HG03460 (cell line): ENCODE data around the gene ZNF469.
"Not testable (repeated sequence)": the region's sequence is repeated elsewhere in the genome, so short reads cannot be mapped to it uniquely, and the experiment has no call there.

ENCODE experiments used
- ATAC-seq: cut with Tn5 transposase; IDR thresholded peaks from one replicate; pipeline ENCODE4 v1.9.1; 2021; ENCODE audit not compliant: unreplicated experiment

Gene ZNF469

DNA sequence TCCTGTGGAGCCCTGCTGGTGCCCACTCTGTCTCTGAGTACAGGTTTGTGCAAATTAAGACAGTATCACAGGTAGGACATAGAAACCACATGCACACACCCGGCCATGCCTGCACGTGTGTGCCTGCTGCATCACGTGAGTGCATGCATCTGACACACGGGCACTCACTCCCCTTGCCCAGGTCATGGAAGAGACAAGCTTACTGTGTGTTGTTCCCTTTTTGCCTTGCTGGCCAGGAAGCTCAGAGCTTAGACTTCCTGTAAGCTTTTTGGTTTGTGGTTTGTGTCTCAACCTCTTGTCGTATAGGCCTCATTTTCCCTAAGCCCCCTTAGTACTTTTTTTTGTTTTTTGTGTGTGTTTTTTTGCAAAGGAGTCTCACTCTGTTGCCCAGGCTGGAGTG is 25.0 kb downstream of the ZNF469 start:
- ATAC-seq = no peak

DNA sequence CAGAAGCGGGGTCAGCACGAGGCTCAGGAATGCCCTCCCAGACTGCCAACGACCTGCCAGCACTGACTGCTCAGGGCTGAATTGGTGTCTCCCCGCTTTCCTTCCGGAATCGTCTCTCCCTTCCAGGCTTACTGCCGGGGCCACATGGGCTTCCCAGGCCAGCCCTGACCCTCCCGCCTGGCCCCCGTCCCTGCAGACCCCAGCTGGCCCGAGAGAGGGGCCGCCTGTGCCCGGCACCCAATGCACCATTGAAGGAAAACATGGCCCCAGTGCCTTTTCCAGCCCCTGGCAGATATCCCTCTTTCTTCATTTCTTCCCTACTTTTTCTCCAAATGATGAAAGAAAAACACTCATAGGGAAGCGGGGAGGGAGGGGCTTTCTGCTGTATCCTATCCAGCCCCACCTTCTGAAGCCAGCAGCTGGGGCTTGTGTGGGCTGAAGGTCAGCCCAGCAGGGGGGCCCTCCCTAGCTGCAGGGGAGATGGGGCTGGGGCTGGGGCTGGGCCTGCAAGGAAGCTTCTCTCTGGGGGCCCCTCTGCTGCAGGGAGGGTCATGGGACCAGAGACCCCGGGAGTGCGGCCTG is 25.9 kb downstream of the ZNF469 start:
- no peak for ATAC-seq

DNA sequence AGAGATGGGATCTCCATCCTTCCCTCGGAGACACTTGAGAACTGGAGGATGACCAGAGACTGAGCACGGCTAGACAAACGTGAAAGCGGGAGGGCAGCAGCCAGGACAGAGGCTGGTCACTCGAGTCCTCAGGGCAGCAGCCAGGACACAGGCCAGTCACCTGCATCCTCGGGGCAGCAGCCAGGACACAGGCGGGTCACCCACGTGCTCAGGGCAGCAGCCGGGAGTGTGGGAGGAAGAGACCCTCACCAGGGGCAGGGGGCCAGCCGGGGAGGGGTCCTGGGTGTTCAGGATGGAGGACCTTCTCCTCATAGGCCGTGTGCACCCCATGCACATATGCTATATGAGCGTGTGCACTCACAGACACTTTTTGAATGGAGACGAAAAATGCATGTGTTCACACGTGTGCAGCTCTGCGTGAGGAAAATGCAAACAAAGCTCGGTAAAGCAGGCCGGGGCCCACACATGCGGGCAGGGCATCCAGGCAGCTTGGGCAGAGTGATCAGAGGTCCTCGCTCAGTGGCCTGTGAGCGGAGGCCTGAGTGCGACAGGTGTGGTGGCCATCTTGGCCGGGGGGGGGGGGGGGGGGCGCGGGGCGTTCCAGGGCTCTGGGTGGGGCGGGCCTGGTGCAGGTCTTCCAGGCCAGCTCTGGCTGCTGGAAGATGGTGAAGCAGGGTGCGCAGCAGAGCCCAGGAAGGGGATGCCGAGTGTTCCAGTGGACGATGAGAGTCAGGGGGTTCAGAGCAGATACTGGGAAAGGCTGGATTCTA is 26.7 kb downstream of the ZNF469 start:
- ATAC-seq = no peak

DNA sequence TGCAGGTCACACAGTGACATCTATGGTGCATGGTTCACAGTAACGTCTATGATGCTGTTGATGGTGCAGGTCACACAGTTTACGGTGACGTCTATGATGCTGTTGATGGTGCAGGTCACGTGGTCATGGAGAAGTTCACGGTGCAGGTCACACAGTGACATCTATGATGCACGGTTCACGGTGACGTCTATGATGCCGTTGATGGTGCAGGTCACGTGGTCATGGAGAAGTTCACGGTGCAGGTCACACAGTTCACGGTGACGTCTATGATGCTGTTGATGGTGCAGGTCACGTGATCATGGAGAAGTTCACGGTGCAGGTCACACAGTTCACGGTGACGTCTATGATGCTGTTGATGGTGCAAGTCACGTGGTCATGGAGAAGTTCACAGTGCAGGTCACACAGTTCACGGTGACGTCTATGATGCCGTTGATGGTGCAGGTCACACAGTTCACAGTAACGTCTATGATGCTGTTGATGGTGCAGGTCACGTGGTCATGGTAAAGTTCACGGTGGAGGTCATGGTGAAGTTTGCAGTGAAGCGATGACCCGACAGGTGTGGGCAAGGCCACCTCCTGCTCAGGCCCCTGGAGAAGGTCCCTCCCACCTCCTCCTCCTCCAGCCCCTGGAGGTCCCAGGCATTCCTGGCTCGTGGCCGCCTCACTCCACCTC is 27.7 kb downstream of the ZNF469 start:
- not testable (repeated sequence) for ATAC-seq

DNA sequence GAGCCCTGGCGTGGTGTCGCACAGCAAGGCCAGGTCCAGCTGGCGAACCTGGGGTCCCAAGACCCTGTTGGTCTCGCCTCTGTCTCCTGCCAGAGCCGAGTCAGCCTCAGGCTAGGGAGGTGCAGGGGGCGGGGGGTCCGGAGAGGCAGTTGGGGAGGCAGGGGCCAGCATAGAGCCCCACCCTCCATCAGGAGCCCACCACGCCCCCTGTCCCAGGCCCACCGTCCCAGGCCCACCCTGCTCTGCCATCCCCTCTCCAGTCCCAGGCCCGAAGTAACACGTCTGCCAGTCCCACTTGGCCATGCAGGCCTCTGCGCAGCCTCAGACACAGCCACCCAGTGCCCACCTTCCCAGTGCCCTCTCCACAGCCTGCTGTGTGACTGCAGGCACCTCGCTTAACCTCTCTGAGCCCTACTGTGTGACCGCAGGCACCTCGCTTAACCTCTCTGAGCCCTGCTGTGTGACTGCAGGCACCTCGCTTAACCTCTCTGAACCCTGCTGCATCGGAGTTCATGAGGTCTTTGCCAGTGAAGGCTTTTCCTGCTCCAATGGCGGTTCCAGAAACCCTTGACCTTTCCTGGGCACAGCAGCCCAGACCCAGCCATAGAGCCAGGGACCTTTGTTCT is 29.3 kb downstream of the ZNF469 start:
- ATAC-seq = no peak

DNA sequence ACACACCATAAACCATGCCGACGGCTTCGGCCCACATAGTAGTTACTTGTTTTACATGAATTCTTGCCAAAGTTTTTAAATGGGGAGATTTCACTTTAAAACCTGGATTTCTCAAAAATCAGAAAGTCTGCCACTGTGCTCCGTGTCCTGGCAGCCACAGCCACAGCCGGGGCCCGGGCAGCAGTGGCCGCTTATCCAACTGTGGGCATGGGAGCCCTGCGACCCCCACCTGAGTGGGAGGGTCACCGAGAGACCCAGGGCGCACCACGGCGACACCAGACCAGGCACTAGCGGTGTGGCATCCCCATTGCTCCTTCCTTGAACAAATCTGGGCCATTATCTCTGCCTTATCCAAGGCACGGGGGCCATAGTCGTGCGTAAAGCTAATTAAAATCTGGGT is 30.0 kb downstream of the ZNF469 start:
- no peak for ATAC-seq

DNA sequence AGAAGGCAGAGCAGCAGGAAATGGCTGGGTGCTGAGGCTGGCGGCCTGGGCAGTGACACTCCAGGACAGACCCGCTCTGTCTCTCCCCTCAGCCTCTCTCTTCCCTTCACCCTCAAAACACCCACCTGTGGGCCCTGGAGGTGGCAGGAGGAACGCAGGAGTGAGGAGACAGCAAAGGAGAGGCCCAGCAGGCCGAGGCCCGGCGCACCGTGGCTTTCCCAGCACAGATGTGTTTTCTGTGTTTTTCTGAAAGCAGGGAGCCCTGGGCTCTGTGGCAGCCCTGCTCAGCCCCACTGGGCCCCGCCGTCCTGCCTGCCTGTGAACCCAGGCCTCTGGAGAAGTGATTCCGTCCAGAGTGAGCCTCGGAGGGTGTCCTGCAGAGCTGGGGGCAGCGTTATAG is 30.5 kb downstream of the ZNF469 start:
- no peak for ATAC-seq

DNA sequence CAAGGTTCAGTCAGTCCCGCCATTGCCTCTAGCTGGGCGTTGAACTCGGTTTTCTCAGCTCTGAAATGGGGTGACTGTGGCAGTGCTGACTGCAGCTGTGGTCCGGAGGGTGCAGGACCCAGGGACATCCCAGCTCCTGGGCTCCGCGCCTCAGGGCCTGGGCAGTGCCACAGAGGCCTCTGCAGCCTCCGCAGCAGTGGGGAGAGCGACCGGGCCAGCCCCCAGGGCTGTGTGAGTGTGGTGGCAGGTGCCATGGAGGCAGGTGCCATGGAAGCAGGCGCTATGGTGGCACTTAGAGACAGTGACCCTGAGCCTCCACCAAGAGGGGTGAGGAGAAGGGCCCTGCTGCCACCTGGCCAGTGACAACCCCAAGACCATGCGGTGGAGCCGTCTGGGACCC is 30.9 kb downstream of the ZNF469 start:
- no peak for ATAC-seq

DNA sequence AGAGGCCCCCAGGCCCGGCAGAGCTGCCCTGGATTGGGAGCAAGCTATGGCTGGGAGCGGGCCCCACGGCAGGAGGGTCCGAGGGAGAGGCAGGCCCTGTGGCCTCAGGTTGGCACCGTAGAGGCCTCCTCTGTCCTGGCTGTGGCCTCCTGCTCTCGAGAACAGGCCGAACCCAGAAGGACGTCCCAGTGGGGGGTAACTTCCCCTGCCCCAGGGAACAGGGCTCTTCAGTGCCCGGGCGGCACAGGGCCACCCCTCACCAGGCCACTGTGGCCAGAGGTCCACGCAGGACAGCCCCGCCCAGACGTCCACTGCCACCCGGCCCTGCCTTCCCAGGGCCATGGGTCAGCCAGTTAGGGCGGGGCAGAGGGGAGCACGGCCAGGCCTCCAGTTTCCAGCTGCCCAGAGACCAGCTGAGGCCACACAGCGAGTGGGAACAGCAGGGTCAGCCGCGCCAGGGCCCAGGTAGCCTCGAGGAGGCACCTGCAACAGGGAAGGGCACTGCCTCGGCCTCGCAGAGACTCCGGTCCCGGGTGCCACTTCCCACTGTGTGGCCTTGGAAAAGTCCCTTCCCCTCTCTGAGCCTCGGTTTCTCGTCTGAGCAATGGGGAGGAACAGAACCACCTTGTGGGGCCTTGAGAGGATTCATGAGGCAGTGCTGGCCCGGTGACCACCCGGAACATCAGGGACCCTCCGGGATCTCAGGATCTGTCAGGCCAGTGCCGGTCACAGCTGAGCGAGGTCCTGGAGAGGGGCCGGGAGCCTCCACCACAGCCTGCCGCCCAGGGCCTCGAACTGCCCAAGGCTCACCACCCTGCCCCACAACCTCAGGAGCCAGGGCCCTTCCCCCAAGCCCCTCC is 32.0 kb downstream of the ZNF469 start:
- no peak for ATAC-seq

DNA sequence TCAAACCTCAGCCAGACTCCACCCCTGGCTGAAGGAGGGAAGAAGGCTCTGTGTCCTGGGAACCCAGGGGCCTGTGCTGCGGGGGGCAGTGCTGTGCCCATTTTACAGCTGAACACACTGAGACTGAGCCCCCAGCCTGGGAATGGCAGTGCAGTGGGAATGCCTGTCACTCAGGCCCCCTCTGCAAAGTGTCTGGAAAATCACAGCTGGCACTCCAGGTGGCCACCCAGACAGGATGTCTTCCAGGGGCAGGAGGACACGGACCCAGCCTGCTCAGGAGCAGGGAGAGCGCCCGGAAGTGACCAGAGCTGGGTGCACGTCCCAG is 32.6 kb downstream of the ZNF469 start:
- no peak for ATAC-seq

DNA sequence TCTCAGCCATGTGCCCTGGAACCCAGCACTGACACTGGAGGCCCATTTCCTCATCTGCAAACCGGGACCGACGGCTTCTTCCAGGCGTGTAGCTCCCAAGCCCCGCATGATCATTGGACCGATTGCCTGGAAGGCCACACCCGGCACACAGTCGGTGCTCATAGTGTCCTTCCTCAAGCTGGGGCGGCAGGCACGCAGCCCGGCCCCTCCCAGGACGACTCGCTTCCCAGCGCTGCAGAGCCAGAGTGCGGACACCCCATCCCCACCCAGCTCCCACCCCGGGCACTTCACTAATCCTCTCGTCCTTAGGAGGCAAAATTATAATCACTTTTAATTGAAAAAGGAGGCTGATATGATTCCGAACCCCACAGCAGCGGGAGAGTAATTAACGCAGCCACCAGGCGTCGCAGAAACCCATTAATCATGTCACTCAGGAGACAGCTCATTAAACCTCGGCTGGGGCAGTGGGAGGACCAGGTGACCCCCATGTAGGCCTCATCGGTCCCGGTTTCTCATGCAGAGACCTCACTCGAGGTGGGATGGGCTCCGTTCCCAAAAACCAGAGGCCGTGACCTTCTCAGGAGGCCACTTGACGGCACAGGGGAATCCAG is 33.1 kb downstream of the ZNF469 start:
- ATAC-seq = no peak

DNA sequence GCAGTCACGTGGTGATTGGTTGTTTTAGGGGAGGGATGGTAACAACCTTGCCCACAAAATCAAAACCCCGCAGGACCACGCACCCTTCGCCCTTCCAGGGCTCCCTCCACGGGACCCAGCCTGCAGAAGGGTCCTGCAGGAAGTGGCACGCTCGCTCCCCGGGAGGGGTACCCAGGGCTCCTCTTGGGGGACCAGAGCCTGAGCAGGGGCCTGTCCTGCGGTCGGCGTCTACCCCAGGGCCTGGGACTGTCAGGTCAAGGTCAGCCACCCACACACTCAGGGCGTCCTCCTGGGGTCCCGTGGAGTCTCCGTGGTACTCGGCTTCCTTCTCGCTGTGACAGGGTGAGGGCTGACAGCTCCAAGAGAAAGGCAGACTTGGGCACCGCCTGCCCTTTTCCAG is 33.9 kb downstream of the ZNF469 start:
- no peak for ATAC-seq

DNA sequence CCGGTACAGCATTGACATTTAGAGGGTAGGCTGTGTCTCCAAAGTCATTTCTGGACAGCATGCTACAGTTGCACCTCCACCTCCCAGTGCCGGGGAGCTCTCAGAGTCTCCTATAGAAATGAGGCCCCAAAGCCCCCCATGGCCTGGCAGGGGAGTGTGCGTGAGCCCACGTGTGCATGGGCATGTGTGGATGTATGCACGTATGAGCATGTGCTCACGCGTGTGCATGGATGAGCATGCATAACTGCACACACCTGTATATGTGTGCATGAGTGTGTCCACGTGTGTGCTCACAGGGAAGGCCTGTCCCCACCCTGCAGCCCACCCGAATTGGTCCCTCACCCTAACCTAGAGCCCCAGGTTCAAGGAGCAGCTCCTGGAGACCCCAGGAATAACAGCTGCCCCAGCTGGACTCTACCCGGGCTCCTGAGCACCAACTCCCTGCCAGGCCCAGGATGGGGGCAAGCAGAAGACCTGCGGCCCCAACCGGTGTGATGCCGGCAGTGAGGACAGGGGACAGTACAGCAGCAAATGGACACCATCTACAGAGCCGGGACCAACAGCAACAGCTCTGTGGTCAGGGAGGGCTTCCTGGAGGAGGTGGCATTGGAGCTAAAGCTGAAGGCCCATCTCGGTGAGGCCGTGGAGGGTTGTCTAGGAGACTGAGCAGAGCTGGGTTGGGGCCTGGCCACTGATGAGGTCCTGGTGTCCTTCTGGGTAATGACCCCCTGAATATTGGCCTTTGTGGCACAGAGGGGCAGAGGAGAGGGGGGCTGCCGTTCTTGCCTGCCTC is 35.1 kb downstream of the ZNF469 start:
- ATAC-seq = no peak

DNA sequence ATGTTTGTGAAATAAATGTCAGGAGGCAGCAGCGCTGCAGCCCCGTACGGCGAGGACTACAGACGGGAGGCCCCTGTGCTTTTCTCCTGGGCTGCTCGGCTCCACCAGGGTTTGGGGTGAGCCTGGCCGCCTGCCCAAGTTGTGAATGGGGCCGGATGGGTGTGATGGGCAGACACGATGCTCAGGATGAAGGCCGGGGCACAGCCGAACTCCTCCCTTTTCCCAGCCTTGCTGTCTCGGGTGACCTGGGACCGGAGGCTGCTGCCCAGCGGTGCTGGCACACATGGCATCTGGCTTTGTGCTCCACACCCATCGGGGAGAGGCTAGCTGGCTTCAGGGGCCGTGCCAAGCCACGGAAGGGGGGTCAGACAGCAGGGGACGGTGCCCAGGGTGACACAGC is 36.1 kb downstream of the ZNF469 start:
- ATAC-seq = no peak

DNA sequence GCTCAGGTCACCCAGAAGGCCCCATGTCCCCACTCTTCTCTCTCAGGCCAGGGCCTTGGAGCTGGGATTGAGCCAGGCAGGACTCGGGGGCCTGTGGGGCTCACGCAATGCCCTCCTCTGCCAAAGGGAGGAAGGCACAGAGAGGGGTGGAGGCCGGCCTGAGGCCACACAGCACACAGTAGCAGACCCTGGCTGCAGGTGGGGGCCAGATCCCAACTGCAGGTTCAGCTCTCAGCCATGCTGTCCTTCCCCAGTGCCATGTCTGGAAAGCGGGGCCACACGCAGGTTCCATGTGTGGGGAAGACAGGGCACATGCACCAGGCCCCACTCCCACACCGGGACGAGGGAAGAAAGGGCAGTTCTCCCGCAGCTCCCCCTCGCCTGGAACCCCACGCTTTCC is 37.0 kb downstream of the ZNF469 start:
- no peak for ATAC-seq

DNA sequence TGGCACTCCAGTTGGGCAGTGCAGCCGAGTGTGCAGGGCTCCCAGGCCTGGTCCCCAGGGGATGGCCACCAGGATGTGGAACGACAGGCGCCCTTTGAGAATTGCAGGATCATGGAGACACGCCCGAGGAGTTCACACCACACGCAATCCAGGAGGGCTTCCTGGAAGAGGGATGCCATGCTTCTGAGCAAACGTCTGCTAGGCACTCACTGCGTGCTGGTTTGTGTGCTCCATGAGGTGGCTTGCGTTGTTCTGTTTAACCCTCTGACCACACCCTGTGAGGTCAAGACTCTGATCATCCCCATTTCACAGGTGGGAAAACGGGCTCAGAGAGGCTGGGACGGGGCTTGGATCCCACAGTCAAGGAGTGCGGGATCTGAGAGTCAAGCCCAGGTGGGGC is 37.7 kb downstream of the ZNF469 start:
- ATAC-seq = no peak

DNA sequence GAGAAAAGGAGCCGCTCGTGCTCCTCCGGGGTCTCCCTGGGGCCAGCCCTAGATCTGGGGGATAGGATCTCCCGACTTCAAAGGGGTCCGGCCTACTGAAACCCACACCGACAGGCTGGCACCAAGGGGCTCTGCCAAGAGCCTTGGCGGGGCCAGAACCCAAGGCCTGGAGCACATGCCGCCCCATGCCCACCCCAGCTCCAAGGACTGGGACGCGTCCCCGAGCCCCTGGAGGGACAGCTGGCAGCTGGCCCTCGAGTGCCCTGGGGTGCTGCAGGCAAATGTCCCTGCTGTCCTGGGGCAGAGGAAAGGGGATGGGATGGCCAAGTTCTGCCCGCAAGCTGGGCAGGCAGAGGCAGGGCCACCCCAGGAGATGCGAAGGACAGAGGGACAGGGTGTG is 38.5 kb downstream of the ZNF469 start:
- no peak for ATAC-seq

DNA sequence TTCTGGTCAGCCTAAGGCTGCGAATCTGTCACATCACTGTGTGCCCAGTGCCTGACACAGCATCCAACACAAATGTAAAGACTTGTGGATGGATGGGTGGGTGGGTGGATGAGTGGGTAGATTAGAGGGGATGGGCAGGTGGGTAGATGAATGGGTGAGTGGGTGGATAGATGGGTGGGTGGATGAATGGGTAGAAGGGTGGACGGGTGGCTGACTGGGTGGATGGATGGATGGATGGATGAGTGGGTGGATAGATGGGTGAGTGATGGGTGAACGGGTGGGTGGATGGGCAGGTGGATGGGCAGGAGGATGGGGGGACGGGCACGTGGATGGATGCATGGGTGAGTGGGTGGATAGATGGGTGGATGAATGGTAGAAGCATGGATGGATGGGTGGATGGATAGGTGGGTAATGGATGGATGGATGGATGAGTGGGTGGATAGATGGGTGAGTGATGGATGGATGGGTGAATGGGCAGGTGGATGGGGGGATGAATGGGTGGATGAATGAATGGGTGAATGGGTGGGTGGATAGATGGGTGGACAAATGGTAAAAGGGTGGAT is 39.2 kb downstream of the ZNF469 start:
- no peak for ATAC-seq

DNA sequence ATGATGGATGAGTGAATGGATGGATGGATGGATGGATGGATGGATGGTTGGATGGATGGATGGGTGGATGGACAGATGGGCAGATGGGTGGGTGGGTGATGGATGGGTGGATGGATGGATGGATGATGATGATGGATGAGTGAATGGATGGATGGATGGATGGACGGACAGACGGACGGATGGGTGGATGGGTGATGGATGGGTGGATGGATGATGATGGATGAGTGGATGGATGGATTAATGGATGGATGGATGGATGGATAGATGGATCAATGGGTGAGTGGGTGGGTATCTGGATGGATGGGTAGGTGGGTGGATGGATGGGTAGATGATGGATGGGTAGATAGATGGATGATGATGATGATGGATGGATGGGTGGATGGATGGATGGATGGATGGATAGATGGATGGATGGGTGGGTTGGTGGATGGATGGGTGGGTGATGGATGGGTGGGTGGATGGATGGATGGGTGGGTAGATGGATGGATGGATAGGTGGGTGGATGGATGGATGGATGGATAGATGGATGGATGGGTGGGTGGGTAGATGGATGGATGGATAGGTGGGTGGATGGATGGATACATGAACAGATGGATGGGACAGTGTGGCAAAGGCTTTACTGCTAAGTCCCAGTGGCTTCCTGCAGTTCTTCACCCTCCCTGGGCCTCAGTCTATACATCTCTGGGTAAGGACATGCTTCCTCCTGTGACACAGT is 40.1 kb downstream of the ZNF469 start:
- ATAC-seq = no peak
